HG03097 (cell line): ENCODE measurements around the gene MBD2.

Source experiments
- ATAC-seq: cut with Tn5 transposase; IDR thresholded peaks from one replicate; pipeline ENCODE4 v1.9.1; 2021; ENCODE audit not compliant: unreplicated experiment, low FRiP score

The MBD2 gene

DNA sequence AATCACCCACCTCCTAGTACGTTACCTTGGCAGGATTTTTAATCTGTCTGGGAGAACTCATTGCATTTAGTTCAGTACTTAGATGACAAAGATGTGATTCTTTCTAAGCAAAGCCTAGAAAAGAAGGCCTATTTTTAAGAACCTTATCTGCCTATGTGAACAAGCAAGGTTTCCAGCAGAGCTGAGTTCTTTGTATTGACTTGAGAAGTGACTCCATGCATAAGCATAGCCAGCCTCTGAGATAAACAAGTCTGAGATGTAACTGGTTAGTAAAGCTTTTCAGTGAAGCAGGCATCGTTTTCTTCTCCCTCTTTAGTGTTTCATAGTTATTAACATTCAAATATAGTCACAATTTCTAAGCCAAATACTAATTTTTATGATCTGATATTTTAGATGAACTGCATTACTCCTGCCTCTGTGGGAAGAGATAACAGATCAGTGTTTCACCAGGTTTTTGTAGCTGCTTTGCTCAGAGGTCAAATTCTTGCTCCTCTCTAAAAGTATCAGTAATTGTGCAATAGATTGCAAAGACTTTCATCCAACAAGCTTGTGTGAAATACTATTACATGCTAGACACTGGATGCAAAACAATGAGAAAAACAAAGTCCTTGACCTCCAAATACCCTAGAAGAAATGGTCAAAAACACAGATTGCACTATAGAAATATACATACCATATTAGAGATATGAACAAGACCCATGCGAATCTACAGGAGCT lies 107.8 kb downstream of the MBD2 start:
- no peak for ATAC-seq

DNA sequence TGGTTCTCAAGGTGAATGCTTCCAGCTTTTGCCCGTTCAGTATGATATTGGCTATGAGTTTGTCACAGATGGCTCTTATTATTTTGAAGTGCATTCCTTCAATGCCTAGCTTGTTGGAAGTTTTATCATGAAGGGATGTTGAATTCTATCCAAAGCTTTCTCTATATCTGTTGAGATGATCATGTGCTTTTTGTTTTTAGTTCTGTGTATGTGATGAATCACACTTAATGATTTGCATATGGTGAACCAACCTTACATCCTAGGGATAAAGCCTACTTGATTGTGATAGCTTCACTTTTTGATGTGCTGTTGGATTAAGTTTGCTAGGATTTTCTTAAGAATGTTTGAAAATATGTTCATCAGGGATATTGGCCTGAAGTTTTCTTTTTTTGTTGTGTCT lies 112.1 kb downstream of the MBD2 start:
- no peak for ATAC-seq

DNA sequence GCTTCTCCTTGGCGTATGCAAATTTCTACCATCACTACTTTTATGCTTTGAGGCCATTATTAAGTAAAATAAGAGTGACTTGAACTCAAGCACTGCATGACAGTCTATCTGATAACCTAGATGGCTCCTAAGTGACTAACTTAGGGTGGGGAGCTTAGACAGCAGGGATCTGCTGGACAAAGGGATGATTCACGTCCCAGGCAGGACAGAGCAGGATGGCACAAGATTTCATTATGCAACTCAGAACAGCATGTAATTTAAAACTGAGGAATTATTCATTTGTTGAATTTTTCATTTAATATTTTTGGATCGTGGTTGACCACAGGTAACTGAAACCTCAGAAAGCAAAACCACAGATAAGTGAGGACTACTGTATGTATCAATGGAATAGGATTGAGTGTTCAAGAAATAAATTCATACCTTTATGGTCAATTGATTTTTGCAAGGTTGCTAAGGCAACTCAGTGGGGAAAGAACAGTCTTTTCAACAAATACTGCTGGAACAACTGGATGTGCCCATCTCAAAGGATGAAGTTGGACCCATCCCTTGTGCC lies 115.3 kb downstream of the MBD2 start:
- ATAC-seq = no peak

DNA sequence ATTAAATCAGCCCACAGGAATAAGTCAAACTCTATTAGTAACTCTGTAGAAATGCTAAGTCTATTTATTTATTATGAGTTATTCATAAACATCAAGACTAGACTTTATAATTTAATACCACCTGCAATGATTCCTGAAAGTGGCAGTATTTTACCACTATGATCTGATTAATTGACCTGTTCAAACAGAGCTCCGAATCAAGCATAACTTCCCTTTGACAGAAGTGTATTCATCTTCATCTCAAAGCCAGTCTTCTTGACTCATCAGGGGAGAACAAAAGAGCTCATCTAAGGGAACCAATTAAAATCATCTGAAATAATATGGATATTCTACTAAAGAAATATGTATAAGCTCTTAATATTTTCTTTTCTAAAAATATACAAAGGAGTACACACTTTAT lies 122.3 kb downstream of the MBD2 start:
- ATAC-seq = no peak
